Measurements from ENCODE around the gene NTM. TPM values are rescaled to one million over a fixed set of nuclear protein-coding genes. Genes with fewer than 3 reads are reported as not detected.

NTM gene
- total RNA-seq, 1 experiment from 2014 or later = 16.4 TPM

DNA sequence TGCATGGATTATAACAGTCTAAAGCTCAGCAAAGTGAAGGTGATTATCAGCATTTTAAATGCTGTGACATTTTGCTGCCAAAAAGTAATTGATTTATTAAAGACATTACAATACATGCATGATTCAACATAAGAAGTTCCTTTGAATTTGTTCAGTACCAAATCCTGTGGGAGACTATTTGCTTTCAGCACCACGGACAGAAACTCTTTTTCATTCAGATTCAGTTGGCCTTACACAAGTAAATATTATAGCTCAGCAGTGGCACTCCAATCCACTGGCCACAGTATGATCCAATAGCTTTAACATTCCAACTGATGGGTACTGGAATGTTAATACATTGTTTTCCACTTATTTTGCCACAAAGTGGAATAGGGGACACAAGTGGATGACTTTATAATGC lies 806.7 kb downstream of the NTM start:
- ATAC-seq (no peak), DNase-seq (ENCODE audit: low spot score) (no peak)
- Mint-ChIP-seq H3K27ac (no peak overlapping the region), H3K4me3 (no peak overlapping the region), H3K27me3 (ENCODE audit: low read depth) (no peaks in the 10 kb centered on the region), H3K36me3 (no peaks in the 10 kb centered on the region), H3K9me3 (no peaks in the 10 kb centered on the region), H3K4me1 (no peaks in the 10 kb centered on the region)
- TF ChIP-seq ZMAT4 (CRISPR knock-in tag; IDR thresholded peaks at IDR 0.05) (no peak), PREB (CRISPR knock-in tag; IDR thresholded peaks at IDR 0.05; ENCODE audit: borderline replicate concordance) (no peak), SMAD4 (CRISPR knock-in tag; IDR thresholded peaks at IDR 0.05) (no peak), EMX1 (CRISPR knock-in tag; IDR thresholded peaks at IDR 0.05) (no peak), PRRX2 (CRISPR knock-in tag; IDR thresholded peaks at IDR 0.05) (no peak), USF1 (CRISPR knock-in tag; IDR thresholded peaks at IDR 0.05) (no peak), ZNF317 (CRISPR knock-in tag; IDR thresholded peaks at IDR 0.05; ENCODE audit: borderline replicate concordance, low read depth) (no peak), FOXJ3 (CRISPR knock-in tag; IDR thresholded peaks at IDR 0.05; ENCODE audit: borderline replicate concordance) (no peak), GRHL2 (CRISPR knock-in tag; IDR thresholded peaks at IDR 0.05; ENCODE audit: insufficient replicate concordance, severe bottlenecking) (no peak), SP1 (CRISPR knock-in tag; conservative IDR thresholded peaks at IDR 0.05) (no peak), RELA (CRISPR knock-in tag; IDR thresholded peaks at IDR 0.05; ENCODE audit: borderline replicate concordance) (no peak), TEAD1 (CRISPR knock-in tag; IDR thresholded peaks at IDR 0.05) (no peak), TCF7 (CRISPR knock-in tag; IDR thresholded peaks at IDR 0.05; ENCODE audit: low read depth) (no peak)
- TF ChIP-seq, protein P1, sequence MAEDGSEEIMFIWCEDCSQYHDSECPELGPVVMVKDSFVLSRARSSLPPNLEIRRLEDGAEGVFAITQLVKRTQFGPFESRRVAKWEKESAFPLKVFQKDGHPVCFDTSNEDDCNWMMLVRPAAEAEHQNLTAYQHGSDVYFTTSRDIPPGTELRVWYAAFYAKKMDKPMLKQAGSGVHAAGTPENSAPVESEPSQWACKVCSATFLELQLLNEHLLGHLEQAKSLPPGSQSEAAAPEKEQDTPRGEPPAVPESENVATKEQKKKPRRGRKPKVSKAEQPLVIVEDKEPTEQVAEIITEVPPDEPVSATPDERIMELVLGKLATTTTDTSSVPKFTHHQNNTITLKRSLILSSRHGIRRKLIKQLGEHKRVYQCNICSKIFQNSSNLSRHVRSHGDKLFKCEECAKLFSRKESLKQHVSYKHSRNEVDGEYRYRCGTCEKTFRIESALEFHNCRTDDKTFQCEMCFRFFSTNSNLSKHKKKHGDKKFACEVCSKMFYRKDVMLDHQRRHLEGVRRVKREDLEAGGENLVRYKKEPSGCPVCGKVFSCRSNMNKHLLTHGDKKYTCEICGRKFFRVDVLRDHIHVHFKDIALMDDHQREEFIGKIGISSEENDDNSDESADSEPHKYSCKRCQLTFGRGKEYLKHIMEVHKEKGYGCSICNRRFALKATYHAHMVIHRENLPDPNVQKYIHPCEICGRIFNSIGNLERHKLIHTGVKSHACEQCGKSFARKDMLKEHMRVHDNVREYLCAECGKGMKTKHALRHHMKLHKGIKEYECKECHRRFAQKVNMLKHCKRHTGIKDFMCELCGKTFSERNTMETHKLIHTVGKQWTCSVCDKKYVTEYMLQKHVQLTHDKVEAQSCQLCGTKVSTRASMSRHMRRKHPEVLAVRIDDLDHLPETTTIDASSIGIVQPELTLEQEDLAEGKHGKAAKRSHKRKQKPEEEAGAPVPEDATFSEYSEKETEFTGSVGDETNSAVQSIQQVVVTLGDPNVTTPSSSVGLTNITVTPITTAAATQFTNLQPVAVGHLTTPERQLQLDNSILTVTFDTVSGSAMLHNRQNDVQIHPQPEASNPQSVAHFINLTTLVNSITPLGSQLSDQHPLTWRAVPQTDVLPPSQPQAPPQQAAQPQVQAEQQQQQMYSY (CRISPR knock-in tag; IDR thresholded peaks at IDR 0.05) = no peak
- TF ChIP-seq, protein P2, sequence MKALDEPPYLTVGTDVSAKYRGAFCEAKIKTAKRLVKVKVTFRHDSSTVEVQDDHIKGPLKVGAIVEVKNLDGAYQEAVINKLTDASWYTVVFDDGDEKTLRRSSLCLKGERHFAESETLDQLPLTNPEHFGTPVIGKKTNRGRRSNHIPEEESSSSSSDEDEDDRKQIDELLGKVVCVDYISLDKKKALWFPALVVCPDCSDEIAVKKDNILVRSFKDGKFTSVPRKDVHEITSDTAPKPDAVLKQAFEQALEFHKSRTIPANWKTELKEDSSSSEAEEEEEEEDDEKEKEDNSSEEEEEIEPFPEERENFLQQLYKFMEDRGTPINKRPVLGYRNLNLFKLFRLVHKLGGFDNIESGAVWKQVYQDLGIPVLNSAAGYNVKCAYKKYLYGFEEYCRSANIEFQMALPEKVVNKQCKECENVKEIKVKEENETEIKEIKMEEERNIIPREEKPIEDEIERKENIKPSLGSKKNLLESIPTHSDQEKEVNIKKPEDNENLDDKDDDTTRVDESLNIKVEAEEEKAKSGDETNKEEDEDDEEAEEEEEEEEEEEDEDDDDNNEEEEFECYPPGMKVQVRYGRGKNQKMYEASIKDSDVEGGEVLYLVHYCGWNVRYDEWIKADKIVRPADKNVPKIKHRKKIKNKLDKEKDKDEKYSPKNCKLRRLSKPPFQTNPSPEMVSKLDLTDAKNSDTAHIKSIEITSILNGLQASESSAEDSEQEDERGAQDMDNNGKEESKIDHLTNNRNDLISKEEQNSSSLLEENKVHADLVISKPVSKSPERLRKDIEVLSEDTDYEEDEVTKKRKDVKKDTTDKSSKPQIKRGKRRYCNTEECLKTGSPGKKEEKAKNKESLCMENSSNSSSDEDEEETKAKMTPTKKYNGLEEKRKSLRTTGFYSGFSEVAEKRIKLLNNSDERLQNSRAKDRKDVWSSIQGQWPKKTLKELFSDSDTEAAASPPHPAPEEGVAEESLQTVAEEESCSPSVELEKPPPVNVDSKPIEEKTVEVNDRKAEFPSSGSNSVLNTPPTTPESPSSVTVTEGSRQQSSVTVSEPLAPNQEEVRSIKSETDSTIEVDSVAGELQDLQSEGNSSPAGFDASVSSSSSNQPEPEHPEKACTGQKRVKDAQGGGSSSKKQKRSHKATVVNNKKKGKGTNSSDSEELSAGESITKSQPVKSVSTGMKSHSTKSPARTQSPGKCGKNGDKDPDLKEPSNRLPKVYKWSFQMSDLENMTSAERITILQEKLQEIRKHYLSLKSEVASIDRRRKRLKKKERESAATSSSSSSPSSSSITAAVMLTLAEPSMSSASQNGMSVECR (CRISPR knock-in tag; IDR thresholded peaks at IDR 0.05; ENCODE audit: borderline replicate concordance) = no peak
- TF ChIP-seq, protein P3, sequence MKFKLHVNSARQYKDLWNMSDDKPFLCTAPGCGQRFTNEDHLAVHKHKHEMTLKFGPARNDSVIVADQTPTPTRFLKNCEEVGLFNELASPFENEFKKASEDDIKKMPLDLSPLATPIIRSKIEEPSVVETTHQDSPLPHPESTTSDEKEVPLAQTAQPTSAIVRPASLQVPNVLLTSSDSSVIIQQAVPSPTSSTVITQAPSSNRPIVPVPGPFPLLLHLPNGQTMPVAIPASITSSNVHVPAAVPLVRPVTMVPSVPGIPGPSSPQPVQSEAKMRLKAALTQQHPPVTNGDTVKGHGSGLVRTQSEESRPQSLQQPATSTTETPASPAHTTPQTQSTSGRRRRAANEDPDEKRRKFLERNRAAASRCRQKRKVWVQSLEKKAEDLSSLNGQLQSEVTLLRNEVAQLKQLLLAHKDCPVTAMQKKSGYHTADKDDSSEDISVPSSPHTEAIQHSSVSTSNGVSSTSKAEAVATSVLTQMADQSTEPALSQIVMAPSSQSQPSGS (CRISPR knock-in tag; IDR thresholded peaks at IDR 0.05; ENCODE audit: borderline replicate concordance, low read depth) = no peak
- TF ChIP-seq, protein P4, sequence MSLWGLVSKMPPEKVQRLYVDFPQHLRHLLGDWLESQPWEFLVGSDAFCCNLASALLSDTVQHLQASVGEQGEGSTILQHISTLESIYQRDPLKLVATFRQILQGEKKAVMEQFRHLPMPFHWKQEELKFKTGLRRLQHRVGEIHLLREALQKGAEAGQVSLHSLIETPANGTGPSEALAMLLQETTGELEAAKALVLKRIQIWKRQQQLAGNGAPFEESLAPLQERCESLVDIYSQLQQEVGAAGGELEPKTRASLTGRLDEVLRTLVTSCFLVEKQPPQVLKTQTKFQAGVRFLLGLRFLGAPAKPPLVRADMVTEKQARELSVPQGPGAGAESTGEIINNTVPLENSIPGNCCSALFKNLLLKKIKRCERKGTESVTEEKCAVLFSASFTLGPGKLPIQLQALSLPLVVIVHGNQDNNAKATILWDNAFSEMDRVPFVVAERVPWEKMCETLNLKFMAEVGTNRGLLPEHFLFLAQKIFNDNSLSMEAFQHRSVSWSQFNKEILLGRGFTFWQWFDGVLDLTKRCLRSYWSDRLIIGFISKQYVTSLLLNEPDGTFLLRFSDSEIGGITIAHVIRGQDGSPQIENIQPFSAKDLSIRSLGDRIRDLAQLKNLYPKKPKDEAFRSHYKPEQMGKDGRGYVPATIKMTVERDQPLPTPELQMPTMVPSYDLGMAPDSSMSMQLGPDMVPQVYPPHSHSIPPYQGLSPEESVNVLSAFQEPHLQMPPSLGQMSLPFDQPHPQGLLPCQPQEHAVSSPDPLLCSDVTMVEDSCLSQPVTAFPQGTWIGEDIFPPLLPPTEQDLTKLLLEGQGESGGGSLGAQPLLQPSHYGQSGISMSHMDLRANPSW (CRISPR knock-in tag; conservative IDR thresholded peaks at IDR 0.05; ENCODE audit: low read depth) = no peak
- TF ChIP-seq, protein P5, sequence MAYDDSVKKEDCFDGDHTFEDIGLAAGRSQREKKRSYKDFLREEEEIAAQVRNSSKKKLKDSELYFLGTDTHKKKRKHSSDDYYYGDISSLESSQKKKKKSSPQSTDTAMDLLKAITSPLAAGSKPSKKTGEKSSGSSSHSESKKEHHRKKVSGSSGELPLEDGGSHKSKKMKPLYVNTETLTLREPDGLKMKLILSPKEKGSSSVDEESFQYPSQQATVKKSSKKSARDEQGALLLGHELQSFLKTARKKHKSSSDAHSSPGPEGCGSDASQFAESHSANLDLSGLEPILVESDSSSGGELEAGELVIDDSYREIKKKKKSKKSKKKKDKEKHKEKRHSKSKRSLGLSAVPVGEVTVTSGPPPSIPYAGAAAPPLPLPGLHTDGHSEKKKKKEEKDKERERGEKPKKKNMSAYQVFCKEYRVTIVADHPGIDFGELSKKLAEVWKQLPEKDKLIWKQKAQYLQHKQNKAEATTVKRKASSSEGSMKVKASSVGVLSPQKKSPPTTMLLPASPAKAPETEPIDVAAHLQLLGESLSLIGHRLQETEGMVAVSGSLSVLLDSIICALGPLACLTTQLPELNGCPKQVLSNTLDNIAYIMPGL (CRISPR knock-in tag; IDR thresholded peaks at IDR 0.05) = no peak
- TF ChIP-seq, protein P6, sequence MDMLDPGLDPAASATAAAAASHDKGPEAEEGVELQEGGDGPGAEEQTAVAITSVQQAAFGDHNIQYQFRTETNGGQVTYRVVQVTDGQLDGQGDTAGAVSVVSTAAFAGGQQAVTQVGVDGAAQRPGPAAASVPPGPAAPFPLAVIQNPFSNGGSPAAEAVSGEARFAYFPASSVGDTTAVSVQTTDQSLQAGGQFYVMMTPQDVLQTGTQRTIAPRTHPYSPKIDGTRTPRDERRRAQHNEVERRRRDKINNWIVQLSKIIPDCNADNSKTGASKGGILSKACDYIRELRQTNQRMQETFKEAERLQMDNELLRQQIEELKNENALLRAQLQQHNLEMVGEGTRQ (CRISPR knock-in tag; IDR thresholded peaks at IDR 0.05) = no peak
- ChIA-PET CTCF (interaction anchor here (0.6 to 3.4 kb wide), 7 partner anchors 10 to 489 kb away, joined by 3 to 13 read pairs (median 3); no protein-coding TSS in a partner anchor), POLR2A (no interaction called here)
